ENCODE results near the gene DNAH10.

GRCh38 chr12:123799227-123799626 lies 37.1 kb downstream of the DNAH10 start:
- TF ChIP-seq HDGF (IDR thresholded peaks at IDR 0.05) (no peak), TCF7 (IDR thresholded peaks at IDR 0.05; ENCODE audit: borderline replicate concordance) (no peak), STAT3 (IDR thresholded peaks at IDR 0.05; ENCODE audit: low read depth, low read length) (no peak), TAF1 (IDR thresholded peaks at IDR 0.05; ENCODE audit: borderline replicate concordance, low read depth, low read length) (no peak), RB1 (IDR thresholded peaks at IDR 0.05; ENCODE audit: borderline replicate concordance) (no peak), ASH2L (IDR thresholded peaks at IDR 0.05; ENCODE audit: borderline replicate concordance, low read depth) (no peak), E2F4 (IDR thresholded peaks at IDR 0.05; ENCODE audit: low read depth, low read length) (no peak), RAD21 (IDR thresholded peaks at IDR 0.05; ENCODE audit: insufficient read depth, low read depth, low read length) (no peak), KAT2A (conservative IDR thresholded peaks at IDR 0.05; ENCODE audit: control insufficient read depth, low read depth, low read length) (no peak), POLR2A (IDR thresholded peaks at IDR 0.05; ENCODE audit: low read depth, low read length) (no peak)
- TF ChIP-seq, protein P1, sequence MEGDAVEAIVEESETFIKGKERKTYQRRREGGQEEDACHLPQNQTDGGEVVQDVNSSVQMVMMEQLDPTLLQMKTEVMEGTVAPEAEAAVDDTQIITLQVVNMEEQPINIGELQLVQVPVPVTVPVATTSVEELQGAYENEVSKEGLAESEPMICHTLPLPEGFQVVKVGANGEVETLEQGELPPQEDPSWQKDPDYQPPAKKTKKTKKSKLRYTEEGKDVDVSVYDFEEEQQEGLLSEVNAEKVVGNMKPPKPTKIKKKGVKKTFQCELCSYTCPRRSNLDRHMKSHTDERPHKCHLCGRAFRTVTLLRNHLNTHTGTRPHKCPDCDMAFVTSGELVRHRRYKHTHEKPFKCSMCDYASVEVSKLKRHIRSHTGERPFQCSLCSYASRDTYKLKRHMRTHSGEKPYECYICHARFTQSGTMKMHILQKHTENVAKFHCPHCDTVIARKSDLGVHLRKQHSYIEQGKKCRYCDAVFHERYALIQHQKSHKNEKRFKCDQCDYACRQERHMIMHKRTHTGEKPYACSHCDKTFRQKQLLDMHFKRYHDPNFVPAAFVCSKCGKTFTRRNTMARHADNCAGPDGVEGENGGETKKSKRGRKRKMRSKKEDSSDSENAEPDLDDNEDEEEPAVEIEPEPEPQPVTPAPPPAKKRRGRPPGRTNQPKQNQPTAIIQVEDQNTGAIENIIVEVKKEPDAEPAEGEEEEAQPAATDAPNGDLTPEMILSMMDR (IDR thresholded peaks at IDR 0.05 in 2 of 3, conservative IDR thresholded peaks at IDR 0.05 in 1 of 3; ENCODE audit: control insufficient read depth in 2 of 3, extremely low read depth in 1 of 3, insufficient read depth in 1 of 3, low read depth in 3 of 3, low read length in 3 of 3), result no peak
- TF ChIP-seq, protein P2, sequence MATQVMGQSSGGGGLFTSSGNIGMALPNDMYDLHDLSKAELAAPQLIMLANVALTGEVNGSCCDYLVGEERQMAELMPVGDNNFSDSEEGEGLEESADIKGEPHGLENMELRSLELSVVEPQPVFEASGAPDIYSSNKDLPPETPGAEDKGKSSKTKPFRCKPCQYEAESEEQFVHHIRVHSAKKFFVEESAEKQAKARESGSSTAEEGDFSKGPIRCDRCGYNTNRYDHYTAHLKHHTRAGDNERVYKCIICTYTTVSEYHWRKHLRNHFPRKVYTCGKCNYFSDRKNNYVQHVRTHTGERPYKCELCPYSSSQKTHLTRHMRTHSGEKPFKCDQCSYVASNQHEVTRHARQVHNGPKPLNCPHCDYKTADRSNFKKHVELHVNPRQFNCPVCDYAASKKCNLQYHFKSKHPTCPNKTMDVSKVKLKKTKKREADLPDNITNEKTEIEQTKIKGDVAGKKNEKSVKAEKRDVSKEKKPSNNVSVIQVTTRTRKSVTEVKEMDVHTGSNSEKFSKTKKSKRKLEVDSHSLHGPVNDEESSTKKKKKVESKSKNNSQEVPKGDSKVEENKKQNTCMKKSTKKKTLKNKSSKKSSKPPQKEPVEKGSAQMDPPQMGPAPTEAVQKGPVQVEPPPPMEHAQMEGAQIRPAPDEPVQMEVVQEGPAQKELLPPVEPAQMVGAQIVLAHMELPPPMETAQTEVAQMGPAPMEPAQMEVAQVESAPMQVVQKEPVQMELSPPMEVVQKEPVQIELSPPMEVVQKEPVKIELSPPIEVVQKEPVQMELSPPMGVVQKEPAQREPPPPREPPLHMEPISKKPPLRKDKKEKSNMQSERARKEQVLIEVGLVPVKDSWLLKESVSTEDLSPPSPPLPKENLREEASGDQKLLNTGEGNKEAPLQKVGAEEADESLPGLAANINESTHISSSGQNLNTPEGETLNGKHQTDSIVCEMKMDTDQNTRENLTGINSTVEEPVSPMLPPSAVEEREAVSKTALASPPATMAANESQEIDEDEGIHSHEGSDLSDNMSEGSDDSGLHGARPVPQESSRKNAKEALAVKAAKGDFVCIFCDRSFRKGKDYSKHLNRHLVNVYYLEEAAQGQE (IDR thresholded peaks at IDR 0.05; ENCODE audit: low read depth, low read length), result no peak
